Mesenteric fat pad (tissue), 1 donor: Measurements from ENCODE around the gene COTL1. TPM values are rescaled to one million over a fixed set of nuclear protein-coding genes. Genes with fewer than 3 reads are reported as not detected.

Experiments used
- DNase-seq: peaks from one replicate; pipeline ENCODE4 v3.0.0-alpha.2; 2020; ENCODE audit warnings: low spot score
- long read RNA-seq: library from polyadenylated mRNA; unstranded; transcript quantifications from one replicate; pipeline ENCODE4 v2.0.0, GENCODE V29; 2020
- total RNA-seq: library from RNA; stranded (reverse); fragmentation: NEBNext Ultra II Directional; extraction: Animal tissue kit (Norgen Biotek cat#: 25700); gene quantifications from one replicate; pipeline ENCODE4 v1.2.1, GENCODE V29; 2021
- donor health status: DM: yes; HTN: yes; CAD: no.

COTL1 gene
- total RNA-seq = 164 TPM
- long read RNA-seq, transcript COTL1-201 (4 exons, 1,843 nt) = major isoform, 23 of 153 reads
- long read RNA-seq, transcript COTL1-202 (2 exons, 781 nt) = minor isoform, 6 of 153 reads
- long read RNA-seq, partial matches to known transcripts = 5 of 153 reads
- long read RNA-seq, other reads (novel, unspliced or antisense) = 119 of 153 reads

- DNase-seq = peak; percentile 98
Measured at GRCh38 chr16:84617791-84618580, at the start of gene COTL1. TSS of gene COTL1 (minus strand) at chr16:84618078. CDS start at chr16:84617914, 164 bp downstream.

- DNase-seq = no peak
Measured at GRCh38 chr16:84665843-84666242, 48.0 kb upstream of the COTL1 start.

GRCh38 chr16:84665359-84665758 is 47.5 kb upstream of the COTL1 start:
- DNase-seq = no peak

GRCh38 chr16:84663433-84664101 is 45.7 kb upstream of the COTL1 start:
- no peak for DNase-seq

- DNase-seq = no peak
Measured at GRCh38 chr16:84662471-84662870, 44.6 kb upstream of the COTL1 start.

- no peak for DNase-seq
Measured at GRCh38 chr16:84661418-84662060, 43.7 kb upstream of the COTL1 start.

- DNase-seq = no peak
Measured at GRCh38 chr16:84660973-84661372, 43.1 kb upstream of the COTL1 start.

GRCh38 chr16:84659656-84660300 is 41.9 kb upstream of the COTL1 start:
- DNase-seq = no peak

GRCh38 chr16:84658690-84659089 is 40.8 kb upstream of the COTL1 start:
- no peak for DNase-seq

GRCh38 chr16:84657229-84657837 is 39.5 kb upstream of the COTL1 start:
- DNase-seq = no peak

- DNase-seq = no peak
Measured at GRCh38 chr16:84656649-84657048, 38.8 kb upstream of the COTL1 start.

GRCh38 chr16:84654998-84655397 is 37.1 kb upstream of the COTL1 start:
- DNase-seq = no peak

- DNase-seq = no peak
Measured at GRCh38 chr16:84654238-84654637, 36.4 kb upstream of the COTL1 start.

GRCh38 chr16:84652566-84652965 is 34.7 kb upstream of the COTL1 start:
- no peak for DNase-seq

- no peak for DNase-seq
Measured at GRCh38 chr16:84650062-84650991, 32.4 kb upstream of the COTL1 start.

- DNase-seq = no peak
Measured at GRCh38 chr16:84649511-84649861, 31.6 kb upstream of the COTL1 start.

GRCh38 chr16:84648595-84649510 is 31.0 kb upstream of the COTL1 start:
- peak; percentile 92 for DNase-seq

- peak; percentile 92 for DNase-seq
Measured at GRCh38 chr16:84647828-84648594, 30.1 kb upstream of the COTL1 start, which contains the start of gene KLHL36. TSS of gene KLHL36 (plus strand) at chr16:84648511. CDS start at chr16:84650868, 2,357 bp downstream.
